ENCODE results near the gene RPS6KA4. TPM values are rescaled to one million over a fixed set of nuclear protein-coding genes. Genes with fewer than 3 reads are reported as not detected.
"Not testable (repeated sequence)": the region's sequence is repeated elsewhere in the genome, so short reads cannot be mapped to it uniquely, and the experiment has no call there.

Gene RPS6KA4
- total and polyA plus RNA-seq, 10 donors = 18.8 to 47.5 (median 37.7) TPM

GRCh38 chr11:64413417-64413816 lies 54.5 kb downstream of the RPS6KA4 start:
- Histone ChIP-seq H3K4me1 (peaks cover 0 to 15% (median 5%) of the 10 kb centered on the region in 6 donors), H3K36me3 (no peaks in the 10 kb centered on the region), H3K4me3 (no peak overlapping the region), H3K27ac (no peak overlapping the region), H3K27me3 (replicated peaks in 1 of 7) (no peaks in the 10 kb centered on the region), H3K9me3 (no peaks in the 10 kb centered on the region)
- intact Hi-C loops (cut with DNase I; ENCODE audit: low total_unique reads) = no loop called here
- TF ChIP-seq, protein P1, sequence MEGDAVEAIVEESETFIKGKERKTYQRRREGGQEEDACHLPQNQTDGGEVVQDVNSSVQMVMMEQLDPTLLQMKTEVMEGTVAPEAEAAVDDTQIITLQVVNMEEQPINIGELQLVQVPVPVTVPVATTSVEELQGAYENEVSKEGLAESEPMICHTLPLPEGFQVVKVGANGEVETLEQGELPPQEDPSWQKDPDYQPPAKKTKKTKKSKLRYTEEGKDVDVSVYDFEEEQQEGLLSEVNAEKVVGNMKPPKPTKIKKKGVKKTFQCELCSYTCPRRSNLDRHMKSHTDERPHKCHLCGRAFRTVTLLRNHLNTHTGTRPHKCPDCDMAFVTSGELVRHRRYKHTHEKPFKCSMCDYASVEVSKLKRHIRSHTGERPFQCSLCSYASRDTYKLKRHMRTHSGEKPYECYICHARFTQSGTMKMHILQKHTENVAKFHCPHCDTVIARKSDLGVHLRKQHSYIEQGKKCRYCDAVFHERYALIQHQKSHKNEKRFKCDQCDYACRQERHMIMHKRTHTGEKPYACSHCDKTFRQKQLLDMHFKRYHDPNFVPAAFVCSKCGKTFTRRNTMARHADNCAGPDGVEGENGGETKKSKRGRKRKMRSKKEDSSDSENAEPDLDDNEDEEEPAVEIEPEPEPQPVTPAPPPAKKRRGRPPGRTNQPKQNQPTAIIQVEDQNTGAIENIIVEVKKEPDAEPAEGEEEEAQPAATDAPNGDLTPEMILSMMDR (IDR thresholded peaks at IDR 0.05 in 8 of 11, conservative IDR thresholded peaks at IDR 0.05 in 3 of 11) = no peak
- no peak for TF ChIP-seq POLR2AphosphoS5 (IDR thresholded peaks at IDR 0.05)
- TF ChIP-seq POLR2A (IDR thresholded peaks at IDR 0.05) = no peak
- peak; percentile 4 for DNase-seq
- WGBS, 5 donors = 78 to 90% (median 84%) methylated on average over 3 of the region's 3 CpGs

GRCh38 chr11:64415286-64415685 lies 56.3 kb downstream of the RPS6KA4 start:
- 59 to 74% (median 71%) methylated on average over 10 of the region's 10 CpGs for WGBS, 5 donors

DNA sequence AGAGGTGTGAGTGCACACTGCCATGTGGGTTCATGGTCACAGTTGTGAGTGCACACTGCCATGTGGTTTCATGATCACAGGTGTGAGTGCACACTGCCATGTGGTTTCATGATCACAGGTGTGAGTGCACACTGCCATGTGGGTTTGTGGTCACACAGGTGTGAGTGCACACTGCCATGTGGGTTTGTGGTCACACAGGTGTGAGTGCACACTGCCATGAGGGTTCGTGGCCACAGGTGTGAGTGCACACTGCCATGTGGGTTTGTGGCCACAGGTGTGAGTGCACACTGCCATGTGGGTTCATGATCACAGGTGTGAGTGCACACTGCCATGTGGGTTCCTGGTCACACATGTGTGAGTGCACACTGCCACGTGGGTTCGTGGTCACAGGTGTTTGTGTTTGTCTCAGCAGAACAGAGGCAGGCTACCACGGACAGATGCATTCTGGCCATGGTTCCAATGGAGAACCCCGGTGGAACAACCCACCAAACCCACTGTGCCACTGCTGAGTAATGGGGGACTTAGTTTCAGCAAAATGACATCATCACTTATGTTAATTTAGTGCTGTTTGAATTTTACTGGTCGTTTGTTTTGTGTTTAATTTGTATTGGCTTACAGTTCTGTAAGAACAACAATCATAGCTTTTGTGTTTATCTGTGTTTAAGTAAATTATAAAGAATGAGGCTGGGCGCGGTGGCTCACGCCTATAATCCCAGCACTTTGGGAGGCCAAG lies 57.2 kb downstream of the RPS6KA4 start:
- TF ChIP-seq POLR2A (IDR thresholded peaks at IDR 0.05) = no peak
- TF ChIP-seq POLR2AphosphoS5 (IDR thresholded peaks at IDR 0.05) = no peak
- TF ChIP-seq, protein P1 (IDR thresholded peaks at IDR 0.05 in 8 of 11, conservative IDR thresholded peaks at IDR 0.05 in 3 of 11) = no peak
- Histone ChIP-seq H3K27me3 (replicated peaks in 1 of 7) (no peaks in the 10 kb centered on the region), H3K9me3 (peaks cover 0 to 6% (median 0%) of the 10 kb centered on the region in 8 donors), H3K4me1 (peaks cover 0 to 9% (median 3%) of the 10 kb centered on the region in 6 donors), H3K4me3 (no peak overlapping the region), H3K27ac (peak overlapping the region in 1 of 8 donors; percentile 57), H3K36me3 (no peaks in the 10 kb centered on the region)
- 76 to 82% (median 80%) methylated on average over 7 to 9 of the region's 9 CpGs for WGBS, 5 donors
- no peak for DNase-seq
- intact Hi-C loops (cut with DNase I; ENCODE audit: low total_unique reads) = no loop called here

More at GRCh38 chr11:64415286-64415685, 56.3 kb downstream of the RPS6KA4 start:
- TF ChIP-seq POLR2AphosphoS5 (IDR thresholded peaks at IDR 0.05) (no peak), POLR2A (IDR thresholded peaks at IDR 0.05) (no peak)
- TF ChIP-seq, protein P1 (IDR thresholded peaks at IDR 0.05 in 8 of 11, conservative IDR thresholded peaks at IDR 0.05 in 3 of 11) = no peak
- no peaks in the 10 kb centered on the region for H3K36me3 ChIP-seq
- DNase-seq = no peak
- intact Hi-C loops (cut with DNase I; ENCODE audit: low total_unique reads) = no loop called here
- H3K27me3 ChIP-seq (replicated peaks in 1 of 7) = no peaks in the 10 kb centered on the region
- H3K4me1 ChIP-seq = peaks cover 0 to 10% (median 4%) of the 10 kb centered on the region in 6 donors
- H3K4me3 ChIP-seq = no peak overlapping the region
- no peak overlapping the region for H3K27ac ChIP-seq
- no peaks in the 10 kb centered on the region for H3K9me3 ChIP-seq

DNA sequence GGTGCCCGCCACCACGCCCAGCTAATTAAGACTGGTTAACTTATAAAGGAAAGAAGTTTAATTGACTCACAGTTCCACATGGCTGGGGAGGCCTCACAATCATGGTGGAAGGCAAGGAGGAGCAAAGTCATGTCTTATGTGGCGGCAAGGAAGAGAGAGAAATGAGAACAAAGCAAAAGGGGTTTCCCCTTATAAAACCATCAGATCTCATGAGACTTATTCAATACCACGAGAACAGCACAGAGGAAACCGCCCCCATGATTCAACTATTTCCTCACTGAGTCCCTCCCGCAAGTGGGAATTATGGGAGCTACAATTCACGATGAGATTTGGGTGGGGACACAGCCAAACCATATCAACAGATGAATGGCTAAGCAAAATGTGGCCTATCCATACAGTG lies 59.3 kb downstream of the RPS6KA4 start:
- DNase-seq; H3K27ac ChIP-seq; H3K27me3 ChIP-seq (replicated peaks in 1 of 7); intact Hi-C loops (cut with DNase I; ENCODE audit: low total_unique reads); H3K36me3 ChIP-seq; H3K4me1 ChIP-seq; H3K4me3 ChIP-seq: not testable (repeated sequence)
- peaks cover 0 to 23% (median 8%) of the 10 kb centered on the region in 8 donors for H3K9me3 ChIP-seq
- 69 to 79% (median 71%) methylated on average over 7 of the region's 7 CpGs for WGBS, 5 donors
